Measurements from ENCODE around the gene MRPL42.
"Not testable (repeated sequence)": the region's sequence is repeated elsewhere in the genome, so short reads cannot be mapped to it uniquely, and the experiment has no call there.

Gene MRPL42

GRCh38 chr12:93536766-93537488 is 69.6 kb downstream of the MRPL42 start:
- H3K27ac Mint-ChIP-seq: no peak overlapping the region
- DNase-seq: no peak
- peaks cover 5% of the 10 kb centered on the region for H3K9me3 Mint-ChIP-seq
- no peak overlapping the region for H3K4me3 Mint-ChIP-seq
- H3K36me3 Mint-ChIP-seq (ENCODE audit: low read depth): no peaks in the 10 kb centered on the region
- H3K27me3 Mint-ChIP-seq: no peaks in the 10 kb centered on the region
- ATAC-seq: no peak
- H3K4me1 Mint-ChIP-seq: peaks cover 9% of the 10 kb centered on the region

- no peaks in the 10 kb centered on the region for H3K27me3 Mint-ChIP-seq
- H3K36me3 Mint-ChIP-seq (ENCODE audit: low read depth): no peaks in the 10 kb centered on the region
- DNase-seq (no peak), ATAC-seq (no peak)
- no peaks in the 10 kb centered on the region for H3K9me3 Mint-ChIP-seq
- H3K4me1 Mint-ChIP-seq: peaks cover 11% of the 10 kb centered on the region
- H3K4me3 Mint-ChIP-seq: no peak overlapping the region
- no peak overlapping the region for H3K27ac Mint-ChIP-seq
Measured at GRCh38 chr12:93537769-93538168, 70.5 kb downstream of the MRPL42 start.

GRCh38 chr12:93539821-93540220 is 72.5 kb downstream of the MRPL42 start:
- Mint-ChIP-seq H3K4me1 (peaks cover 11% of the 10 kb centered on the region), H3K9me3 (no peaks in the 10 kb centered on the region), H3K27me3 (no peaks in the 10 kb centered on the region), H3K36me3 (ENCODE audit: low read depth) (no peaks in the 10 kb centered on the region), H3K27ac (no peak overlapping the region), H3K4me3 (no peak overlapping the region)
- DNase-seq (no peak), ATAC-seq (no peak)

- DNase-seq (no peak), ATAC-seq (no peak)
- Mint-ChIP-seq H3K4me3 (no peak overlapping the region), H3K4me1 (peaks cover 11% of the 10 kb centered on the region), H3K27me3 (no peaks in the 10 kb centered on the region), H3K9me3 (no peaks in the 10 kb centered on the region), H3K36me3 (ENCODE audit: low read depth) (no peaks in the 10 kb centered on the region), H3K27ac (no peak overlapping the region)
Measured at GRCh38 chr12:93540466-93540865, 73.2 kb downstream of the MRPL42 start.

GRCh38 chr12:93541578-93542225 is 74.4 kb downstream of the MRPL42 start:
- H3K4me3 Mint-ChIP-seq: no peak overlapping the region
- no peaks in the 10 kb centered on the region for H3K36me3 Mint-ChIP-seq (ENCODE audit: low read depth)
- H3K9me3 Mint-ChIP-seq: no peaks in the 10 kb centered on the region
- H3K27ac Mint-ChIP-seq: no peak overlapping the region
- ATAC-seq: no peak
- DNase-seq: no peak
- peaks cover 10% of the 10 kb centered on the region for H3K4me1 Mint-ChIP-seq
- H3K27me3 Mint-ChIP-seq: no peaks in the 10 kb centered on the region

- Mint-ChIP-seq H3K4me1 (no peaks in the 10 kb centered on the region), H3K4me3 (no peak overlapping the region), H3K27ac (no peak overlapping the region), H3K36me3 (ENCODE audit: low read depth) (no peaks in the 10 kb centered on the region), H3K9me3 (no peaks in the 10 kb centered on the region), H3K27me3 (no peaks in the 10 kb centered on the region)
- ATAC-seq (no peak), DNase-seq (no peak)
Measured at GRCh38 chr12:93547778-93548177, 80.5 kb downstream of the MRPL42 start.

GRCh38 chr12:93549174-93549573 is 81.9 kb downstream of the MRPL42 start:
- Mint-ChIP-seq H3K4me1 (peaks cover 6% of the 10 kb centered on the region), H3K27me3 (no peaks in the 10 kb centered on the region), H3K9me3 (no peaks in the 10 kb centered on the region), H3K4me3 (no peak overlapping the region), H3K27ac (no peak overlapping the region), H3K36me3 (ENCODE audit: low read depth) (no peaks in the 10 kb centered on the region)
- DNase-seq: no peak
- no peak for ATAC-seq

- ATAC-seq (no peak), DNase-seq (no peak)
- no peak overlapping the region for H3K4me3 Mint-ChIP-seq
- H3K27ac Mint-ChIP-seq: no peak overlapping the region
- H3K4me1 Mint-ChIP-seq: peaks cover 6% of the 10 kb centered on the region
- no peaks in the 10 kb centered on the region for H3K9me3 Mint-ChIP-seq
- H3K27me3 Mint-ChIP-seq: no peaks in the 10 kb centered on the region
- no peaks in the 10 kb centered on the region for H3K36me3 Mint-ChIP-seq (ENCODE audit: low read depth)
Measured at GRCh38 chr12:93550748-93551611, 83.7 kb downstream of the MRPL42 start.

GRCh38 chr12:93552427-93552826 is 85.1 kb downstream of the MRPL42 start:
- H3K4me1 Mint-ChIP-seq: peaks cover 6% of the 10 kb centered on the region
- H3K27ac Mint-ChIP-seq: no peak overlapping the region
- DNase-seq: no peak
- H3K27me3 Mint-ChIP-seq: no peaks in the 10 kb centered on the region
- no peaks in the 10 kb centered on the region for H3K36me3 Mint-ChIP-seq (ENCODE audit: low read depth)
- H3K4me3 Mint-ChIP-seq: no peak overlapping the region
- ATAC-seq: no peak
- no peaks in the 10 kb centered on the region for H3K9me3 Mint-ChIP-seq

GRCh38 chr12:93557879-93558278 is 90.6 kb downstream of the MRPL42 start:
- H3K4me3 Mint-ChIP-seq, H3K27ac Mint-ChIP-seq: not testable (repeated sequence)

GRCh38 chr12:93558685-93559084 is 91.4 kb downstream of the MRPL42 start:
- H3K27ac Mint-ChIP-seq, H3K4me1 Mint-ChIP-seq, H3K27me3 Mint-ChIP-seq, DNase-seq, H3K4me3 Mint-ChIP-seq, ATAC-seq: not testable (repeated sequence)
- peaks cover 15% of the 10 kb centered on the region for H3K36me3 Mint-ChIP-seq (ENCODE audit: low read depth)
- peaks cover 23% of the 10 kb centered on the region for H3K9me3 Mint-ChIP-seq

More at GRCh38 chr12:93557879-93558278, 90.6 kb downstream of the MRPL42 start:
- H3K4me1 Mint-ChIP-seq, DNase-seq, H3K27me3 Mint-ChIP-seq, ATAC-seq: not testable (repeated sequence)
- Mint-ChIP-seq H3K9me3 (peaks cover 23% of the 10 kb centered on the region), H3K36me3 (ENCODE audit: low read depth) (peaks cover 15% of the 10 kb centered on the region)

- no peak for ATAC-seq
- H3K36me3 Mint-ChIP-seq (ENCODE audit: low read depth): peaks cover 5% of the 10 kb centered on the region
- no peak overlapping the region for H3K27ac Mint-ChIP-seq
- H3K4me1 Mint-ChIP-seq: peaks cover 5% of the 10 kb centered on the region
- DNase-seq: no peak
- H3K9me3 Mint-ChIP-seq: peaks cover 10% of the 10 kb centered on the region
- H3K27me3 Mint-ChIP-seq: peaks cover 4% of the 10 kb centered on the region
- H3K4me3 Mint-ChIP-seq: no peak overlapping the region
Measured at GRCh38 chr12:93563807-93564538, 96.7 kb downstream of the MRPL42 start.

GRCh38 chr12:93565760-93566159 is 98.4 kb downstream of the MRPL42 start:
- peaks cover 4% of the 10 kb centered on the region for H3K27me3 Mint-ChIP-seq
- DNase-seq (no peak), ATAC-seq (no peak)
- H3K9me3 Mint-ChIP-seq: no peaks in the 10 kb centered on the region
- no peaks in the 10 kb centered on the region for H3K36me3 Mint-ChIP-seq (ENCODE audit: low read depth)
- peaks cover 8% of the 10 kb centered on the region for H3K4me1 Mint-ChIP-seq
- no peak overlapping the region for H3K4me3 Mint-ChIP-seq
- no peak overlapping the region for H3K27ac Mint-ChIP-seq

Measured in activated naive CD8-positive, alpha-beta T cell treated with anti-CD3 and anti-CD28 coated beads, Interleukin-2, amount 50 U/mL, for 24 hours (primary cell).